Vagina (tissue), 2 donors: ENCODE data around the gene TP53TG5. TPM values are rescaled to one million over a fixed set of nuclear protein-coding genes. Genes with fewer than 3 reads are reported as not detected.

ENCODE experiments used
- microRNA-seq: library from miRNA; unstranded; fragments of <30 nt; microRNA quantifications from one replicate; pipeline ENCODE4, GENCODE V29; 2017; ENCODE audit warnings: borderline number of aligned reads, borderline replicate concordance
- small RNA-seq: library from RNA; depleted of rRNA; stranded (forward); fragments of <200 nt; gene quantifications from one replicate; pipeline ENCODE3, GENCODE V24; 2016
- total RNA-seq: library from RNA; depleted of rRNA; stranded (reverse); fragments of >200 nt; gene quantifications from one replicate; pipeline ENCODE4 v1.2.3, GENCODE V29; 2016

Gene TP53TG5
- total RNA-seq, 1 donor from 2014 or later: not detected

Small RNAs within 50 kb of the gene (microRNA-seq; reads per million reads assigned to microRNA genes)
- not detected for gene MIR6812

Small RNAs within 50 kb of the gene (small RNA-seq; reads per million reads assigned to genes)
- gene MIR6812: not detected

Other genes with a start within 250 kb of the TP53TG5 start
- 234 TPM for gene PI3, start 203.4 kb downstream of the TP53TG5 start, total RNA-seq
- gene SEMG1, start 171.3 kb downstream of the TP53TG5 start, total RNA-seq: not detected
- gene SEMG2, start 157.0 kb downstream of the TP53TG5 start, total RNA-seq: not detected
- 431 TPM for gene SLPI, start 123.8 kb downstream of the TP53TG5 start, total RNA-seq
- not detected for gene RBPJL, start 71.5 kb downstream of the TP53TG5 start, total RNA-seq
- gene MATN4, start 70.0 kb downstream of the TP53TG5 start, total RNA-seq: not detected
- gene SDC4, start 29.9 kb downstream of the TP53TG5 start, total RNA-seq: 62.6 TPM
- 44.9 TPM for gene SYS1, start 15.2 kb downstream of the TP53TG5 start, total RNA-seq
- gene DBNDD2, start 30.0 kb upstream of the TP53TG5 start, total RNA-seq: 57.0 TPM
- gene PIGT, start 37.8 kb upstream of the TP53TG5 start, total RNA-seq: 81.0 TPM
- gene WFDC2, start 91.4 kb upstream of the TP53TG5 start, total RNA-seq: 2.2 TPM
- not detected for gene SPINT3, start 137.3 kb upstream of the TP53TG5 start, total RNA-seq
- not detected for gene WFDC6, start 161.2 kb upstream of the TP53TG5 start, total RNA-seq
- gene EPPIN, start 169.1 kb upstream of the TP53TG5 start, total RNA-seq: not detected
- not detected for gene WFDC8, start 201.0 kb upstream of the TP53TG5 start, total RNA-seq